PC-9 (cell line): ENCODE measurements around the gene HMCES. TPM values are rescaled to one million over a fixed set of nuclear protein-coding genes. Genes with fewer than 3 reads are reported as not detected.

Source experiments
- BruUV-seq: library from RNA; stranded (reverse); fragments of 400-500 nt; replicated peaks from 2 replicates; lab custom pipeline; 2021; lab: Mats Ljungman, UMichigan
- CTCF ChIA-PET: fragments of 300-600 bp; sonication (Branson Sonifier 250); formaldehyde crosslinking; loops from one replicate; lab custom pipeline; 2022; ENCODE audit warnings: antibody characterized with exemption; lab: Charles Lee
- POLR2A ChIA-PET: fragments of 300-600 bp; sonication (Branson Sonifier 250); formaldehyde crosslinking; loops from one replicate; lab custom pipeline; 2022; ENCODE audit warnings: antibody characterized with exemption; ENCODE audit not compliant: unreplicated experiment; lab: Charles Lee
- DNase-seq, 2 experiments: peaks; one replicate each; pipeline versions ENCODE4 v3.0.0 to v3.0.0-alpha.2; 2015 to 2022; ENCODE audit warnings: mixed read lengths in 1 of 2
- H2AFZ ChIP-seq: fragments of 200-600 bp; sonication (generic); 2 replicates; pipeline ENCODE4 v1.8.1; 2017; ENCODE audit warnings: antibody characterized with exemption
- H3F3A ChIP-seq: fragments of 200-600 bp; sonication (generic); 2 replicates; pipeline ENCODE4 v1.8.1; 2017; ENCODE audit warnings: antibody characterized with exemption, mild to moderate bottlenecking, low read depth; ENCODE audit not compliant: insufficient read depth
- H3K27ac ChIP-seq: fragments of 200-600 bp; sonication (generic); 2 replicates; pipeline ENCODE4 v1.6.1; 2016; ENCODE audit warnings: mixed run types
- H3K27me3 ChIP-seq: fragments of 200-600 bp; sonication (generic); 2 replicates; pipeline ENCODE4 v1.6.1; 2016; ENCODE audit warnings: low read depth, mixed run types; ENCODE audit not compliant: insufficient read depth
- H3K36me3 ChIP-seq: fragments of 200-600 bp; sonication (generic); 2 replicates; pipeline ENCODE4 v1.6.1; 2016; ENCODE audit warnings: low read depth, mixed run types
- H3K4me1 ChIP-seq: fragments of 200-600 bp; sonication (generic); replicated peaks from 2 replicates; pipeline ENCODE4 v1.6.1; 2016; ENCODE audit warnings: mixed run types; ENCODE audit not compliant: insufficient read depth
- H3K4me2 ChIP-seq: fragments of 200-600 bp; sonication (generic); 2 replicates; pipeline ENCODE4 v1.6.1; 2017; ENCODE audit warnings: mixed run types
- H3K4me3 ChIP-seq: fragments of 200-600 bp; sonication (generic); 2 replicates; pipeline ENCODE4 v1.6.1; 2016; ENCODE audit warnings: mixed run types
- H3K79me2 ChIP-seq: fragments of 200-600 bp; sonication (generic); 2 replicates; pipeline ENCODE4 v1.6.1; 2017; ENCODE audit warnings: low read depth, mixed run types
- H3K9me2 ChIP-seq: fragments of 200-600 bp; sonication (generic); 2 replicates; pipeline ENCODE4 v1.8.1; 2017; ENCODE audit warnings: mild to moderate bottlenecking; ENCODE audit not compliant: insufficient read depth
- H3K9me3 ChIP-seq: fragments of 200-600 bp; sonication (generic); 2 replicates; pipeline ENCODE4 v1.8.1; 2016; ENCODE audit warnings: low read depth; ENCODE audit not compliant: insufficient read depth
- H4K20me1 ChIP-seq: fragments of 200-600 bp; sonication (generic); 2 replicates; pipeline ENCODE4 v1.8.1; 2017; ENCODE audit not compliant: insufficient read depth
- EZH2 ChIP-seq: fragments of 200-600 bp; sonication (generic); IDR thresholded peaks from 2 replicates; pipeline ENCODE4 v1.8.0; 2017; ENCODE audit warnings: antibody characterized with exemption, low read depth
- intact Hi-C: fragments of 100-400 bp; cut with micrococcal nuclease; formaldehyde crosslinking; loops from one replicate; pipeline ENCODE4 v1.10.0; 2022; ENCODE audit not compliant: unreplicated experiment
- total RNA-seq: library from RNA; stranded (reverse); gene quantifications from 2 replicates; pipeline ENCODE4 v1.2.3, GENCODE V29; 2021
- TF ChIP-seq, protein P1 (sequence below): fragments of 200-600 bp; sonication (generic); conservative IDR thresholded peaks from 2 replicates; pipeline ENCODE4 v1.6.1; 2017; ENCODE audit warnings: mixed run types, antibody characterized with exemption, mild to moderate bottlenecking, moderate library complexity

The HMCES gene
- total RNA-seq, 1 experiment from 2014 or later: 60.9 TPM

DNA sequence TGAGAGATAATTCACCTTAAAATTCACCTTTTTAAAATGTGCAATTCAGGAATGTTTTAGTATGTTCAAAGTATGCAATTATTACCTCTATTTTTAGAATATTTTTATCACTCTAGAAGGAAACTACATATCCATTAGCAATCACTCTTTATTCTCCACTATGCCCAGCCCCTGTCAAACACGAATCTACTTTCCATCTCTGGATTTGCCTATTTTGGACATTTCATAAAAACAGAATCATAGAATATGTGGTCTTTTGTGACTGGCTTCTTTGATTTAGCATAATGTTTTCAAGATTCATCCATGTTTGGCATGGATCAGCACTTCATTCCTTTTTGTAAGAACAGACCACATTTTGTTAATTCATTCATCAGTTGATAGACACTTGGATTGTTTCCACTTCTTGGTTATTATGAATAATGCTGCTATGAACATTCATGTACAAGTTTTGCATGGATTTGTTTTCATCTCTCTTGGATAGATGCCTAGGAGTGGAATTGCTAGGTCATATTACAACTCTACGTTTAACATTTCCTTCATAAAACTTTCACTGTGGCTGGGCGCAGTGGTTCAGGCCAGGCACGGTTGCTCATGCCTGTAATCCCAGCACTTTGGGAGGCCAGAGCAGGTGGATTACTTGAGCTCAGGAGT, 12.7 kb downstream of the HMCES start:
- no peaks in the 10 kb centered on the region for H3K27me3 ChIP-seq
- intact Hi-C loops: no loop called here
- no peak overlapping the region for H3K4me2 ChIP-seq
- peaks cover 7% of the 10 kb centered on the region; the same call in 1 of the 2 replicates for H3K36me3 ChIP-seq
- BruUV-seq: no TSS peak
- ChIA-PET POLR2A (no interaction called here), CTCF (interaction anchor here (0.7 kb wide), 1 partner anchor 108 kb away, joined by 6 read pairs; no protein-coding TSS in a partner anchor)
- no peak overlapping the region for H3K4me3 ChIP-seq
- 0 out of 2 replicates have a peak, but pooled peaks cover 4% of the 10 kb centered on the region for H3F3A ChIP-seq
- no peak for DNase-seq
- no peak overlapping the region for H3K27ac ChIP-seq
- H4K20me1 ChIP-seq: no peaks in the 10 kb centered on the region
- H2AFZ ChIP-seq: no peak overlapping the region
- TF ChIP-seq, protein P1, sequence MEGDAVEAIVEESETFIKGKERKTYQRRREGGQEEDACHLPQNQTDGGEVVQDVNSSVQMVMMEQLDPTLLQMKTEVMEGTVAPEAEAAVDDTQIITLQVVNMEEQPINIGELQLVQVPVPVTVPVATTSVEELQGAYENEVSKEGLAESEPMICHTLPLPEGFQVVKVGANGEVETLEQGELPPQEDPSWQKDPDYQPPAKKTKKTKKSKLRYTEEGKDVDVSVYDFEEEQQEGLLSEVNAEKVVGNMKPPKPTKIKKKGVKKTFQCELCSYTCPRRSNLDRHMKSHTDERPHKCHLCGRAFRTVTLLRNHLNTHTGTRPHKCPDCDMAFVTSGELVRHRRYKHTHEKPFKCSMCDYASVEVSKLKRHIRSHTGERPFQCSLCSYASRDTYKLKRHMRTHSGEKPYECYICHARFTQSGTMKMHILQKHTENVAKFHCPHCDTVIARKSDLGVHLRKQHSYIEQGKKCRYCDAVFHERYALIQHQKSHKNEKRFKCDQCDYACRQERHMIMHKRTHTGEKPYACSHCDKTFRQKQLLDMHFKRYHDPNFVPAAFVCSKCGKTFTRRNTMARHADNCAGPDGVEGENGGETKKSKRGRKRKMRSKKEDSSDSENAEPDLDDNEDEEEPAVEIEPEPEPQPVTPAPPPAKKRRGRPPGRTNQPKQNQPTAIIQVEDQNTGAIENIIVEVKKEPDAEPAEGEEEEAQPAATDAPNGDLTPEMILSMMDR: no peak
- TF ChIP-seq EZH2: no peak
- H3K9me2 ChIP-seq: no peaks in the 10 kb centered on the region
- H3K79me2 ChIP-seq: no peaks in the 10 kb centered on the region
- H3K4me1 ChIP-seq: no peaks in the 10 kb centered on the region
- H3K9me3 ChIP-seq: no peaks in the 10 kb centered on the region

DNA sequence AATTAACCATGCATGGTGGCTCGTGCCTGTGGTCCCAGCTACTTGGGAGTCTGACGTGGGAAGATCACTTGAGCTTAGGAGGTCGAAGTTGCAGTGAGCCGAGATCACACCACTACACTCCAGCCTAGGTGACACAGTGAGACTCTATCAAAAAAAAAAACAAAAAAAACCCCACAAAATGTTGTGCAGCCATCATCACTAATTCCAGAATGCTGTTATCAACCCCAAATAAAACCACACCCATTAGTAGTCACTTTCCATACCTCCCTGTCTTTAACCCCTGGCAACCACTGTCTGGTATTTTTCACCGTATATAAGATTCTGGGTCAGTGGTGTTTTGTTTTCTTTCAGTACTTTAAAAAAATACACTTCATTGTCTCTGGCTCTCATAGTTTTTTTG, 16.6 kb downstream of the HMCES start:
- no peak overlapping the region for H2AFZ ChIP-seq
- no peak overlapping the region for H3K4me2 ChIP-seq
- H3K36me3 ChIP-seq: peaks cover 7% of the 10 kb centered on the region; the same call in 1 of the 2 replicates
- no peaks in the 10 kb centered on the region for H3K79me2 ChIP-seq
- intact Hi-C loops: no loop called here
- BruUV-seq: no TSS peak
- no peak overlapping the region for H3K27ac ChIP-seq
- TF ChIP-seq, protein P1: no peak
- TF ChIP-seq EZH2: no peak
- CTCF ChIA-PET: no interaction called here
- DNase-seq: no peak
- no peaks in the 10 kb centered on the region for H3K4me1 ChIP-seq
- no peaks in the 10 kb centered on the region for H3K27me3 ChIP-seq
- POLR2A ChIA-PET: no interaction called here
- no peaks in the 10 kb centered on the region for H3F3A ChIP-seq
- no peaks in the 10 kb centered on the region for H3K9me2 ChIP-seq
- H4K20me1 ChIP-seq: no peaks in the 10 kb centered on the region
- H3K9me3 ChIP-seq: no peaks in the 10 kb centered on the region
- no peak overlapping the region for H3K4me3 ChIP-seq

DNA sequence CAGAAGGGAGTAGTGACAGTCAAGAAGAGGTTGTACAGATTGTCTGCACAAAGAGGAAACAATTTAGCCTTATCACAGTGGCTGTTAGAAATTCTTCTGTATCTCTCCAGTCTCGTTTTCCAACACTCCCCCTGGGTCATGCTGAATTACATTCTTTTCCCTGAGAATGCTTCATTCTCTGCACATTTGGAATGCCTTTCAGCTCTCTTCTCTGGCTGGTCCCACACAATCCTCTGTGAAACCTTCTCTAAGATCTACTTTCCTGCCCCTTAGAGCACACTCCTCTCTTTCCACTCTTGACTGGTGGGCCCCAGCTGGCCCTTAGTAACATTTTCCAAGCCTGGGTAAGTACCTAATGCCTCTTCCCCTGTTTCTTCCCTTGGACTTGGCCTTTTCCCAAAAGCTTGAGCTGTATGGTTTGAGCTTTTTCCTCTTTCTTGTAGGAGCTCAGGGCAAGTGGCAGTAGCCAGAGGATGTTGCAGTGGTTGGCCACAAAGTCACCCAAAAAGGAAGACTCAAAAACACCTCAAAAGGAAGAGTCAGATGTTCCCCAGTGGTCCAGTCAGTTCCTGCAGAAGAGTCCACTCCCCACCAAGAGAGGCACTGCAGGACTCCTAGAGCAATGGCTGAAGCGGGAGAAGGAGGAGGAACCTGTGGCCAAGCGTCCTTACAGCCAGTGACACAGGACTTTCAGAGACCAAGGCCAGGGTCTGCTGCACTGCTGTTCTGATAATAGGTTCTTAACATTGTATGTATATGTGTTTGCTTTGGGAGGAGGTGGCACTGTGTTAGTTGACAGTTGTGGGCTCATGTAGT, 25.7 kb downstream of the HMCES start:
- no peaks in the 10 kb centered on the region for H3K9me2 ChIP-seq
- ChIA-PET POLR2A (no interaction called here), CTCF (no interaction called here)
- H2AFZ ChIP-seq: no peak overlapping the region
- H4K20me1 ChIP-seq: no peaks in the 10 kb centered on the region
- no peak overlapping the region for H3K4me3 ChIP-seq
- BruUV-seq: no TSS peak
- TF ChIP-seq, protein P1: no peak
- no peak for TF ChIP-seq EZH2
- H3K36me3 ChIP-seq: no peaks in the 10 kb centered on the region
- H3K4me1 ChIP-seq: no peaks in the 10 kb centered on the region
- no peak for DNase-seq
- peaks cover 1% of the 10 kb centered on the region; the same call in 1 of the 2 replicates for H3F3A ChIP-seq
- H3K9me3 ChIP-seq: no peaks in the 10 kb centered on the region
- intact Hi-C loops: no loop called here
- H3K79me2 ChIP-seq: no peaks in the 10 kb centered on the region
- no peaks in the 10 kb centered on the region for H3K27me3 ChIP-seq
- H3K4me2 ChIP-seq: no peak overlapping the region
- no peak overlapping the region for H3K27ac ChIP-seq
